ENCODE data around the gene KNSTRN. TPM values are rescaled to one million over a fixed set of nuclear protein-coding genes. Genes with fewer than 3 reads are reported as not detected.

KNSTRN gene
- total and polyA plus RNA-seq, 2 experiments from 2014 or later = 67.9 to 80.4 TPM

DNA sequence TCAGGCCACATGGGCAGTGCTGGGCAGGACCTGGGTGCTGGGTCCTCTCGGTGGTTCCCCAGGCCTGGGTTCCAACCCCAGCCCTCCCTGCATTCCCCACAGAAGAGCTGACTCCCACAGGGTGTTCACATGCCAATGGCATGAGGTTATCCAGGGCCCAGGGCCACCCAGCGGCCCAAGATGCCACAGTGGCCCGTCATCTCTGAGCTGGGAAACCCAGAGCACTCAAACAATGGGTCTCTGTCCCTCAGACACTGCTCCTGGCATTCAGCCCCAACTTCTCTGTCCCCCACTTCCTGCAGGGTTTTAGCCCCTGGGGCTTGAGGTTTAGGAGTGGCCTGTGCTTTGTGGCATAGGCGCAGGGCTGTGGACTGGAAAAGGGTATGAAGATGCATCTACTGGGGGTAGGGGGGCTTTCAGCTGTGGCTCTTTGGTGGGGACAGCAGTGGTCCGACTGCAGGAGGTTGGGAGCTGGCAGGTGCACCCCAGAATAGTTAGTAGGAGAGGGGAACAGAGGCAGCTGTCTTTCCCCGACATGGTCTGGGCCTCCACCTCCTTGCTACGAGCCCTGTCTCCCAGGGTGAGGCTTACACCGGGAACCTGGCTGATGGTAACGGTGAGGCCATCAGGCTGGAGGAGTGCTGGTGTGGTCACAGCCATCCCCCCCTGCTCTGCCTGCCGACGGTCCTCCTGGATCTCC lies 43.5 kb upstream of the KNSTRN start:
- H3K27ac ChIP-seq (ENCODE audit: low read depth) = no peak overlapping the region
- H3K27ac Mint-ChIP-seq = no peak overlapping the region
- peaks cover 47% of the 10 kb centered on the region for H3K4me1 Mint-ChIP-seq
- no peak for DNase-seq (ENCODE audit: low spot score)
- H3K4me1 ChIP-seq (ENCODE audit: insufficient read depth) = peaks cover 4% of the 10 kb centered on the region; the same call in 1 of the 2 replicates
- H3K79me2 ChIP-seq (replicated peaks; ENCODE audit: insufficient read depth) = no peaks in the 10 kb centered on the region
- no peak overlapping the region for H3K4me3 Mint-ChIP-seq
- H4K20me1 ChIP-seq (replicated peaks; ENCODE audit: insufficient read depth) = no peaks in the 10 kb centered on the region
- H3K4me2 ChIP-seq = no peak overlapping the region
- H3K4me3 ChIP-seq = no peak overlapping the region
- no peaks in the 10 kb centered on the region; the same call in 2 of the 3 replicates for H3K36me3 Mint-ChIP-seq (ENCODE audit: low read depth)
- no peak for TF ChIP-seq CTCF (conservative IDR thresholded peaks at IDR 0.05; ENCODE audit: low read depth in 2 of 2)
- no peak for TF ChIP-seq EZH2phosphoT487 (IDR thresholded peaks at IDR 0.05; ENCODE audit: unreplicated experiment)
- TF ChIP-seq ETS1 (IDR thresholded peaks at IDR 0.05) = no peak
- TF ChIP-seq EZH2 (IDR thresholded peaks at IDR 0.05; ENCODE audit: low read depth, unreplicated experiment) = no peak
- no peak for TF ChIP-seq REST (IDR thresholded peaks at IDR 0.05; ENCODE audit: unreplicated experiment)
- TF ChIP-seq NANOG (IDR thresholded peaks at IDR 0.05; ENCODE audit: borderline replicate concordance) = no peak
- TF ChIP-seq, protein P1, sequence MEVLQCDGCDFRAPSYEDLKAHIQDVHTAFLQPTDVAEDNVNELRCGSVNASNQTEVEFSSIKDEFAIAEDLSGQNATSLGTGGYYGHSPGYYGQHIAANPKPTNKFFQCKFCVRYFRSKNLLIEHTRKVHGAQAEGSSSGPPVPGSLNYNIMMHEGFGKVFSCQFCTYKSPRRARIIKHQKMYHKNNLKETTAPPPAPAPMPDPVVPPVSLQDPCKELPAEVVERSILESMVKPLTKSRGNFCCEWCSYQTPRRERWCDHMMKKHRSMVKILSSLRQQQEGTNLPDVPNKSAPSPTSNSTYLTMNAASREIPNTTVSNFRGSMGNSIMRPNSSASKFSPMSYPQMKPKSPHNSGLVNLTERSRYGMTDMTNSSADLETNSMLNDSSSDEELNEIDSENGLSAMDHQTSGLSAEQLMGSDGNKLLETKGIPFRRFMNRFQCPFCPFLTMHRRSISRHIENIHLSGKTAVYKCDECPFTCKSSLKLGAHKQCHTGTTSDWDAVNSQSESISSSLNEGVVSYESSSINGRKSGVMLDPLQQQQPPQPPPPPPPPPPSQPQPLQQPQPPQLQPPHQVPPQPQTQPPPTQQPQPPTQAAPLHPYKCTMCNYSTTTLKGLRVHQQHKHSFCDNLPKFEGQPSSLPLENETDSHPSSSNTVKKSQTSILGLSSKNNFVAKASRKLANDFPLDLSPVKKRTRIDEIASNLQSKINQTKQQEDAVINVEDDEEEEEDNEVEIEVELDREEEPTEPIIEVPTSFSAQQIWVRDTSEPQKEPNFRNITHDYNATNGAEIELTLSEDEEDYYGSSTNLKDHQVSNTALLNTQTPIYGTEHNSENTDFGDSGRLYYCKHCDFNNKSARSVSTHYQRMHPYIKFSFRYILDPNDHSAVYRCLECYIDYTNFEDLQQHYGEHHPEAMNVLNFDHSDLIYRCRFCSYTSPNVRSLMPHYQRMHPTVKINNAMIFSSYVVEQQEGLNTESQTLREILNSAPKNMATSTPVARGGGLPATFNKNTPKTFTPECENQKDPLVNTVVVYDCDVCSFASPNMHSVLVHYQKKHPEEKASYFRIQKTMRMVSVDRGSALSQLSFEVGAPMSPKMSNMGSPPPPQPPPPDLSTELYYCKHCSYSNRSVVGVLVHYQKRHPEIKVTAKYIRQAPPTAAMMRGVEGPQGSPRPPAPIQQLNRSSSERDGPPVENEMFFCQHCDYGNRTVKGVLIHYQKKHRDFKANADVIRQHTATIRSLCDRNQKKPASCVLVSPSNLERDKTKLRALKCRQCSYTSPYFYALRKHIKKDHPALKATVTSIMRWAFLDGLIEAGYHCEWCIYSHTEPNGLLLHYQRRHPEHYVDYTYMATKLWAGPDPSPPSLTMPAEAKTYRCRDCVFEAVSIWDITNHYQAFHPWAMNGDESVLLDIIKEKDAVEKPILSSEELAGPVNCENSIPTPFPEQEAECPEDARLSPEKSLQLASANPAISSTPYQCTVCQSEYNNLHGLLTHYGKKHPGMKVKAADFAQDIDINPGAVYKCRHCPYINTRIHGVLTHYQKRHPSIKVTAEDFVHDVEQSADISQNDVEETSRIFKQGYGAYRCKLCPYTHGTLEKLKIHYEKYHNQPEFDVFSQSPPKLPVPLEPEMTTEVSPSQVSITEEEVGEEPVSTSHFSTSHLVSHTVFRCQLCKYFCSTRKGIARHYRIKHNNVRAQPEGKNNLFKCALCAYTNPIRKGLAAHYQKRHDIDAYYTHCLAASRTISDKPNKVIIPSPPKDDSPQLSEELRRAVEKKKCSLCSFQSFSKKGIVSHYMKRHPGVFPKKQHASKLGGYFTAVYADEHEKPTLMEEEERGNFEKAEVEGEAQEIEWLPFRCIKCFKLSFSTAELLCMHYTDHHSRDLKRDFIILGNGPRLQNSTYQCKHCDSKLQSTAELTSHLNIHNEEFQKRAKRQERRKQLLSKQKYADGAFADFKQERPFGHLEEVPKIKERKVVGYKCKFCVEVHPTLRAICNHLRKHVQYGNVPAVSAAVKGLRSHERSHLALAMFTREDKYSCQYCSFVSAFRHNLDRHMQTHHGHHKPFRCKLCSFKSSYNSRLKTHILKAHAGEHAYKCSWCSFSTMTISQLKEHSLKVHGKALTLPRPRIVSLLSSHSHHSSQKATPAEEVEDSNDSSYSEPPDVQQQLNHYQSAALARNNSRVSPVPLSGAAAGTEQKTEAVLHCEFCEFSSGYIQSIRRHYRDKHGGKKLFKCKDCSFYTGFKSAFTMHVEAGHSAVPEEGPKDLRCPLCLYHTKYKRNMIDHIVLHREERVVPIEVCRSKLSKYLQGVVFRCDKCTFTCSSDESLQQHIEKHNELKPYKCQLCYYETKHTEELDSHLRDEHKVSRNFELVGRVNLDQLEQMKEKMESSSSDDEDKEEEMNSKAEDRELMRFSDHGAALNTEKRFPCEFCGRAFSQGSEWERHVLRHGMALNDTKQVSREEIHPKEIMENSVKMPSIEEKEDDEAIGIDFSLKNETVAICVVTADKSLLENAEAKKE (CRISPR knock-in tag; IDR thresholded peaks at IDR 0.05) = no peak
- no peak for TF ChIP-seq CREB1 (CRISPR knock-in tag; IDR thresholded peaks at IDR 0.05; ENCODE audit: low read depth)
- TF ChIP-seq STAT1 (IDR thresholded peaks at IDR 0.05; ENCODE audit: unreplicated experiment) = no peak
- no peak for TF ChIP-seq POLR2AphosphoS5 (IDR thresholded peaks at IDR 0.05; ENCODE audit: low read depth)
- peaks cover 19% of the 10 kb centered on the region for H3K27me3 Mint-ChIP-seq (ENCODE audit: insufficient read depth, low read depth, poor library complexity)
- no peaks in the 10 kb centered on the region for H3K36me3 ChIP-seq (ENCODE audit: insufficient read depth)
- no peaks in the 10 kb centered on the region for H3K27me3 ChIP-seq (ENCODE audit: insufficient read depth)
- no peak overlapping the region for H2AFZ ChIP-seq
- H3K9me2 ChIP-seq (ENCODE audit: insufficient read depth) = no peaks in the 10 kb centered on the region
- no peaks in the 10 kb centered on the region for H3K9me3 Mint-ChIP-seq
- H3F3A ChIP-seq (replicated peaks; ENCODE audit: low read depth) = 0 out of 2 replicates have a peak, but pooled peaks cover 2% of the 10 kb centered on the region
- ATAC-seq = no peak

Measured in GM23338 (cell line).